GM21447 (cell line): ENCODE measurements around the gene SHISA9.
"Not testable (repeated sequence)": the region's sequence is repeated elsewhere in the genome, so short reads cannot be mapped to it uniquely, and the experiment has no call there.

ENCODE experiments used
- ATAC-seq: cut with Tn5 transposase; IDR thresholded peaks from one replicate; pipeline ENCODE4 v1.9.1; 2021; ENCODE audit not compliant: unreplicated experiment

SHISA9 gene

GRCh38 chr16:12899529-12900143, 1.8 kb upstream of the SHISA9 start:
- no peak for ATAC-seq

DNA sequence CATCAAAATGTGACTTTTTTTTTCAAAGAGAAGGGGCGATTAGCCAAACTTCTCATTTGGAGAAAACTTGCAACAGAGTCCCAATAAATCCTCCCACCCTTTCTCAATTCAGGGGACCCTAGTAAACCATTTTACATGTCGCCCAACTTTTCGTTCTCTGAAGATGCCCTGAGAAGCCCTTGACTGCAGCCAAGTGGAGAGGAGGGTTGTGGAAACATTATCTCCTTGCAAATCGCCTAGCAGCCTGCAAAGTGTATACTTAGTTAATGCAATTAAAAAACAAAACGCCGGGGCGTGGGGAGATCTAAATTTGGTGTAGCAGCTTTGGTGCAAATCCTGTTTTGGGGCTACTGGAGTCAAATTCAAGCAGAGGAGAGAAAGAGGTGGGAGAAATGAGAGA, 1.2 kb upstream of the SHISA9 start:
- no peak for ATAC-seq

- no peak for ATAC-seq
These were observed 697 bp upstream of the SHISA9 start for GRCh38 chr16:12900599-12901203.

DNA sequence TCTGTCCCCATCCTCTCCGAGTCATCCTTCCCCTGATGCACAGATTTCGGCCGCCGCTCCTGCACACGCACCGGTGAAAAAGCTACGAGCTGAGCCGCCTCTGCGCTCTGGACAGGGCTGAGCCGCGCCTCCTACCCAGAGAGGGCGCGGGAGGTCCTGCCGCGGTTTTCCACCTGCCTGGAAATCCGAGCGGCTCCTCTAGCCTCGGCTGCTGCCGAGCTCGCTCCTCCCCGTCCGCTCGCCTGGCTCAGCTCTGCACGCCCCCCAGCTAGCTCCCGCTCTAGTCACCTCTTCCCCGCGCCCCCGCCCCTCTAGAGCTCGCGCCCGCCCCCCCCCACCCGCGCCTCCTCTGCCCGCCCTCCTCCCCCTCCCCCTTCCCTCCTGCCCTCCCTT, 198 bp upstream of the SHISA9 start:
- no peak for ATAC-seq

GRCh38 chr16:12902511-12903372, 1.3 kb downstream of the SHISA9 start:
- ATAC-seq = no peak

- no peak for ATAC-seq
These were observed 2.3 kb downstream of the SHISA9 start for GRCh38 chr16:12903407-12904328.

DNA sequence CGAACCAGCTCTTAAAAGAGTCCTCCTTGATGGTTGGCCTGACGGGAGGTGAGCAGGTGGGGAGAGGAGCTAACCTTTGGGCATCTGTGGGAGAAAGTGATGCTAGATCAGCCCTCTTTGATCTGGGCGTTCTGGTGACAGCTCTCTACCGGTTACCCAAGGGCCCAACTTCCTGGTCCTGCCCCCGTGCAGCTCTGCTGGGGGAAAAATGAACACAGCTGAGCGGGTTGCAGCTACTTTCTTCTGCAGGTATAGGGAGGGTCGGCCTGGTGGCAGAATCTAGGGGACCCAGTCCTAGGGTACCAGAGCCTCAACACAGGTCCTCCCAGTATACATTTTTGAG, 2.9 kb downstream of the SHISA9 start:
- no peak for ATAC-seq

GRCh38 chr16:12906271-12906670, 4.9 kb downstream of the SHISA9 start:
- no peak for ATAC-seq

GRCh38 chr16:12906765-12907516, 5.5 kb downstream of the SHISA9 start:
- ATAC-seq = no peak

GRCh38 chr16:12907670-12908233, 6.4 kb downstream of the SHISA9 start:
- no peak for ATAC-seq

DNA sequence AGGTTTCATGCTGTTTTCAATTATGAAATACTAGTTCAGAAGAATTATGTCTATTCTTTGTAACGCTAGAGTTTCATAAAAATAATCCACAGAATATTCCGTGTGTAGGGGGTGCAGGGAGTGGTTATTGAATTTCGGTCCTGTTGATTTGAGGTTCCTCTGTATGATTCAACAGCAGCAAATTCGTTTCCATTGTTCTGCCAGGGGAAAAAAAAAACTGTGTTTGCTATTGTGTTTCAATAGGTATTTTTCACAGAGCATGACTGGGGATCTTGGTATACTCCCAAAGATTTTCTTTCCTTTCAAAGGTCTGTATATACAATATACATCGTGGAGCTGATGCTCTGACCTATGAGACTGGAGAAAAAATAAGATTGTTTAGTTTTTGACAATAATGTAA, 15.8 kb downstream of the SHISA9 start:
- ATAC-seq = no peak

DNA sequence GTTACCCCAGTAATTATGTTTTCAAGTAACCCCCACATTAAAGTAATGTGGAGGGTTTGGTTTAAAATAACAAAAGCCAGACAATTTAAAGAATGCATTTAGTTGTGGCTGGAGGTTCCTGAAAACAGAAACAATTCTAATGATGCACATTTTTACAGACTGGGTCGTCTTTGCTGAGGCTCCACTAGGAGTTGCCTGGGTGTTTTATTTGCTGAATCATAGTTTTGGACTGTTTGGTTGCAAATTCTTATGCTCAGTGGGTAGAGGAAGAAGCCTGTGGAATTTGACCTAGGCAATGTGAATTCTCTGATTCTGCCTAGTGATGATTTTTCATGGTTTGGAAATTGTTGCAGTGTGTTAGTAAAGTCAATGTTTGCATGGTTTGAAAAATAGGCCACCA, 16.3 kb downstream of the SHISA9 start:
- no peak for ATAC-seq

- ATAC-seq = no peak
These were observed 19.3 kb downstream of the SHISA9 start for GRCh38 chr16:12920739-12921138.

GRCh38 chr16:12923640-12924039, 22.2 kb downstream of the SHISA9 start:
- ATAC-seq = not testable (repeated sequence)

GRCh38 chr16:12925026-12925800, 23.8 kb downstream of the SHISA9 start:
- ATAC-seq = no peak

DNA sequence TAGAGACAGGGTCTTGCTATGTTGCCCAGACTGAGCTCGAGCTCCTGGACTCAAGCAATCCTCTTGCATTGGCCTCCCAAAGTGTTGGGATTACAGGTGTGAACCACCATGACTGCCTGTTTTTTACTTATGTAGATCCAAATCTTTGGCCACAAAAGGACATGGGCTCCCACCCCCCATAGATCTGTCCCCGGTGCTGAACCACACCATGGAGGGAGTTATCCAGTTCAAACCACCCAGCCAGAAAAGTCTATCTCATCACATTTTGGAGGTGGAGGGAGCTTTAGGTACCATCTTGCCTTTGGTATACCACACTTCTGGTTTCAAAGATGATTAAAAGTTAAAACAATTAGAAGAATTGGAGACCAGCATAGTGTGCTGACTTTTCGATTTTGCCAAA, 26.2 kb downstream of the SHISA9 start:
- ATAC-seq = no peak

GRCh38 chr16:12930881-12931280, 29.5 kb downstream of the SHISA9 start:
- no peak for ATAC-seq

GRCh38 chr16:12936391-12936790, 35.0 kb downstream of the SHISA9 start:
- no peak for ATAC-seq

DNA sequence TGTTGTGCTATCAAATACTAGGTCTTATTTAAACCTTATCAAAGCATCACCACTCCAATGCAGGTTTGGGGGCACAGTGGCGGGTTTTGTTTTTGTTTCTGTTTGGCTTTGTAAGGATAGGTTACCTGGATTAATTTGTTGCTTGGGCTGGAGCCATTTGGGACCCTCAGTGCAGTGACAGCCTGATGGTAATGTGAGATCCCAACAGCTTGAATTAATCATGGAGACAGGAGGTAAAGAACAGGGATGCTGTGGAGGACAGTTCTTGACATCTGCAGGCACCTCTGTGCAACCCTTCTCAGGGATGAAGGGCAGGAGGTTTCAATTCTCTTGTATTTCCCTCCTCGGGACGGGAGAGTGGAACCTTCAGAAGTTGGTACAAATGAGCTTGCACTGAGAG, 40.5 kb downstream of the SHISA9 start:
- ATAC-seq = no peak
